ENCODE data around the gene SRD5A2.

The SRD5A2 gene

DNA sequence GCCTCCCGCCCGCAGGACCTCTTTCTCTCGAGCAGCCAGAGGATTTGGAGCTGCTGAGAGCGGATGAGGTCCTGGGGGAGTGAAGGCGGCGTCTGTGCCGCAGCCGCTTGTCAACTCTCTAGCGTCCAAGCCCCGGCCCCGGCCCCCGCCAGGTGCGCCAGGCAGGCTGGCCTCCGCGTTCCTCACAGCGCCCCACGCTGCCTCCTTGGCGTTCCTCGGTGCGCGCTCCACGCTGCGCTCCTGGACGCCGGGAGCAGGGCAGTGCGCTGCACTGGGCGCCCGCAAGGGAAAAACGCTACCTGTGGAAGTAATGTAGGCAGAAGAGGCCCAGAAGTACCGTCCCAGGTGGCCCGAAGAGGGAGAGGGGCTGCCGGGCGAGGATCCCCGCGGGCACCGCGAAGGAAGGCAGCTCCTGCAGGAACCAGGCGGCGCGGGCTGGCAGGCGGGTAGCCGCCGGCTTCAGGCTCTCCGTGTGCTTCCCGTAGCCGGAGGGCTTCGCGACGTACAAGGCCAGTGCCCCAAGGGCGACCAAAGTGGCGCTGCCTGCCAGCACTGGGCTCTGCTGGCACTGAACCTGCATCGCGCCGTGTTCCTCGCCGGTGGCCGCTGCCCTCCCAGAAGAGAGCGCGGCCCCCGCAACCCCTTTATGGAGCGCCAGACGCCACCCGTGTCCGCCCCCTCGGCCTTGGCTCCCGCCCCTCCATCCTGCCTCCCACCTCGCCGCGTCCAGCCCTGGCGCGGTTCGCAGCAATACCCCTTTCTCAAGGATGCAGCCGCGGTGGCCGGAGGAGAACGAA lies at the start of gene SRD5A2:
TSS of gene SRD5A2 (minus strand) at position 618 of the 797 bp plus-strand sequence. CDS start at position 580, 38 bp downstream.
- no peak for DNase-seq

DNA sequence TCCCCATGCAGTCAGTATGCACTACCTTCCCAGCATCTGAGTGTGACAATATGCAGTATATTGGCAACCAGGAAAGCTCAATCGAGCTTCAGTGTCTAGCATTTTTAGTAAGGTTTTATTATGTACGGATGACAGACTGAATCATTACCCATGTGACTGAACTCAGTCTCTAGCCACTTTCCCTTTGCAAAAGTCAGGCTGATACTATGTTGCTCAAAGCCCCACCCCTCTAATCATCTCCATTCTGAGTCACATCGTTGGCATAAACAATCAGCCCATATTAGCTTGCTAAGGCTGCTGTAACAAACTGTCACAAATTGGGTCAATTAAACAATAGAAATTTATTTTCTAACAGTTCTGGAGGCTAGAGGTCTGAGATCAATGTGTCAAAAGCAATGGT lies 25.8 kb upstream of the SRD5A2 start:
- no peak for DNase-seq

GRCh38 chr2:31598694-31599093 lies 18.0 kb upstream of the SRD5A2 start:
- no peak for DNase-seq

DNA sequence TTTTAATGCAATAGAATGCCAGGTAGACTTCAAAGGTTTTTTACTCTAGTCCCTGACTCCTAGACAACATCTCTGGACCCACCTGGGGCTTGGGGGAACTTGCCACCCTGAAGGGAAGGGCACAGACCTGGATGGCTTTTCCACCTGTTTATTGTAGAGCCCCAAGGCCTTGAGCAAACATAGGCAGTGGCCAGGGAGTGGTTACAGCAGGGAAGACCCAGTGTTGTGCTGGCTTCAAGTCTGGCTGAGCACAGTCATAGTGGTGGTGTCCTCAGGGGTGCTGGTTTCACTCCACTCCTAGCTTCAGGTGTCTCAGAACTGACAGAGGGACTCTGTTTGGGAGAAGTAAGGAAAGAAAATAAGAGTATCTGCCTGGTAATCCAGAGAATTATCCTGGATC lies 5.5 kb upstream of the SRD5A2 start:
- DNase-seq: no peak

DNA sequence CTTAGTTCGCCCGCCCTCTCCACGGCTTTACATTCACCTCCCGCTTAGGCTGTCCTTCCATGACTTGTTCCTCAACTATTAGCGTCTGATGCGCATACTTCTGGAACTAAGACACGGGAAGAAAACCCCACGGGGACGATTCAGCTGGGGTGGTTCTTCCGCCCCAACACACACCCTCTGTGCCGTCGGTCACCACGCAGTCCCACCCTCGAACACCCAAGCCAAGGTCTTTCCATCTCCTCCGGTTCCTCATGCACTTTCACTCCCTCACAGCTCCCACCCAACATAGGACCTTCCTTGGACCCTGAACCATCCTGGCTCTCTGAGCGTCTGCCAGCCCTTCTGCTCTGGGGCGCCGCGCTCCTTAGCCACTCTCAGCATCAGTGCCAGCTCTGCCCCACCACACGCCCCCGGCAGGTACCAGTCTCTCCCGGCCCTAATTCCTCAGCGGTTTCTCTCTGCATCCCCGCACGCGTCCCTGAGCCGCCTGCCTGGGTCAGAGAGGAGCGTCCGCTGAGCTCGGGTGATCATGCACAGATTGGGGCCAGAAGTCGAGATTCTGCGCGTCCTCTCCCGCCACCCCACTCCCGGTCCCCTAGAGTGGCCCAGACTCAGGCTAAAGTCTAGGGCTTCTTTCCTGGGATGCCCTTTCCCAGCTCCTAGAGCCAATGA lies 522 bp upstream of the SRD5A2 start:
- no peak for DNase-seq

DNA sequence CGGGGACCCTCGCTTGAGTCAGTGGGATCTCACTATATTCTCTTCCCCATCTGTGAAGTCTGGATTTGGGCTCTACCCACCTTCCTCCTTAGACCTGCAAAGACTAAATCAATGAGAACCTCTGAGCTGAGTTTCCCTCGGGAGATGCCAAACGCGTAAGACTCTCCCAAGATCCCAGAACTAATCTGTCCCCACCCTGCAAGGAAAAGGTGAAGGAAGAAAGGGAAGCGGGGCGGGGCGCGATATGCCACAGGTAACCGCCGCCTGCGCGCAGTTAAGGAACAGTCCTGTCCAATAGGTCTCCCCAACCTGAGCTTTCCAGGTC lies 780 bp downstream of the SRD5A2 start:
- DNase-seq: no peak

GRCh38 chr2:31578316-31578715 lies 2.4 kb downstream of the SRD5A2 start:
- no peak for DNase-seq

DNA sequence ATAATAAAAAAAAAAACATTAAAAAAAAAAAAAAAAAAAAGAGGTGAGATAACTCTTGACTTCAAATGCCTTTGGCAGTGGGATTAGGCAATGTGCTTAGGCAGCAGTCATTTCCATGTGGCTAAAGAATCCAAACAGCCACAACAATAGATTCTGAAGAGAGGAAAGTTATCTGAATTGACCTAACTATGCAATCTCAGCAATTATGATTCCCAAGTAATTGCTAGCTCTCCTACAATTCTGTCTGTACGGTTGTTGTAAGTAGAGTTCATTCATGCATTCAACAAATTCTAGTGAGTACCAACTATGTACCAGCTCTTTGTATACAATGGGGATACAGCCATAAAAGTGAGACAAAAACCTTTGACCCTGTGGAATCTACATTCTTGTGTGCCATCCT lies 3.6 kb downstream of the SRD5A2 start:
- DNase-seq: no peak

GRCh38 chr2:31568585-31569201 lies 12.0 kb downstream of the SRD5A2 start:
- DNase-seq: no peak

GRCh38 chr2:31567679-31568078 lies 13.1 kb downstream of the SRD5A2 start:
- DNase-seq: no peak

GRCh38 chr2:31563273-31563839 lies 17.4 kb downstream of the SRD5A2 start:
- DNase-seq: no peak

GRCh38 chr2:31561823-31562222 lies 18.9 kb downstream of the SRD5A2 start:
- DNase-seq: no peak

DNA sequence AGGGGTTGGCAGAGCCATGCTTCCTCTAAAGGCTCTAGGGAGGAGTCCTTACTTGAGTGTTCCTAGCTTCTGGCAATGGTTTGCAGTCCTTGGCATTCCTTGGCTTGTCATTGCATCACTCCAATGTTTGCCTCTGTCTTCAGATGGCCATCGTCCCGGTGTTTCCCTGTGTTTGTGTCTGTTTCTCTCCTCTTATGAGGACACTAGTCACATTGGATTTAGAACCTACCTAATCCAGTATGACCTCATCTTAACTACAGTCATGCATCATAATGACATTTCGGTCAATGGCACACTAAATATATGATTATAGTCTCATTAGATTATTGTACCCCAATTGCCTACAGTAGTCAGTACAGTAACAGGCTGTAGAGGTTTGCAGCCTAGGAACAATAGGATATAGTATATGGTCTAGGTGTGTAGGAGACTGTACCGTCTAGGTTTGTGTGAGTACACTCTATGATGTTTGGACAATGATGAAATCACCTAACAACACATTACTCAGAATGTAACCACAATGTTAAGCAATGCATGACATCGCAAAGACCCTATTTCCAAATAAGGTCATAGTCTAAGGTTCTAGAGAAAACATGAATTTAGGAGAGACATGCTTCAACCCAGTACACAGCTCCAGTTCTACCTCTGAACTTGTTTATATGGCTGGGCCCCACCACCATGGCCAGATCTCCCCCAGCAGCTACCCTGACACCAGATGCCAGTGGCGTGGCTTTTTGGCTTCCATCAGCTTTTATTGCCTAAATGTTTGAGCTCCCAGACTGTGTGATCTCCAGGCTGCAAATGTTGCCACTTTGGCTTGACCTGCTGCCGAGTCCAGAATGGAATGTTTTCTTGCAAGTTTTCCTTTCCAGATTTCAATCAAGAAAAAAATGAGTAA lies 22.1 kb downstream of the SRD5A2 start:
- no peak for DNase-seq

DNA sequence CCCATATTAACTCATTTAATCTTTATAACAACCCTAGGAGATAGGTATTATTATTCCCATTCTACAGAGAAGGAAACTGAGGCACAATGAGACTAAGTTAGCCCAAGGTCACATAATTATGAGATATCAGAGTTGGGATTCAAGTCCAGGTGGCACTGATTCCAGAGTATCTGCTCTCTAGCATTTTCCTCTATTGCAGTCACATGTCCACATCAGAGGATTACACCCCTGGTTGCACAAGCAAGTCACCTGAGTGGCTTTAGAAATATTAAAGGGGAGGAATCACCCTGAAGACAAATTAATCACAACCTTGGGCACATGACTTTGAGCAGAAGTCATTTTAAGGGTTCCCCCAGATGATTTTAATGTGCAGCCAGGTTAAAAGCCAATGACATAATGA lies 23.8 kb downstream of the SRD5A2 start:
- DNase-seq: no peak

DNA sequence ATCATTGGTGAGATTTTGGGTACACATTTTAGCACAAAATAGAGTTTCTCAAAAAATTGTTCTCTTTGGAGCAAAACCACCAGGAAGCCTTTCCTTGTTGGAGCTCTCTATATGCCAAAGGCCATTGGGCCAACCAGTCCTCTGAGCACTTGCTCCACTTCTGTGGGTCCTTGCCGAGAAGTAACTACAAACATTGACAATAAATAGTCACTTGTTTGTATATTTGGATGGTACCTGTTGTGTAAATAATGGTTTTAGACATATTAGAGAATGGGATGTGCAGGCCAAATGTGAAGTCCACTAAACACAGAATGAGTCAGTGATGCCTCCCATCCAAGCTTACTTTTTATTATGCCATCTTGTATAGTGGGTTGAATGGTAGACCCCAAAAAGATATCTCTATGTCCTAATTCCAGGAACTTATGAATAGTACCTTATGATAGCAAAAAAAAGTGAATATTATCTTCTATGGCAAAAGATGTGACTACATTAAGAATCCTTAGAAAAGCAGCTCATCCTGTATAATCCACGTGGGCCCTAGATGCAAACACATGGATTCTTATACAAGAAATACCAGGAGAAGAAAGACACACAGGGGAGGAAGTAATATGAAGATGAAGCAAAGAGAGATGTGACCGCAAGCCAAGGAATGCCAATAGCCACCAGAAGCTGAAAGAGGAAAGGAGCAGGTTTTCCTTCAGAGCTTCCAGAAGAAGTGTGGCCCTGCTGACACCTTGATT lies 24.6 kb downstream of the SRD5A2 start:
- DNase-seq: no peak

DNA sequence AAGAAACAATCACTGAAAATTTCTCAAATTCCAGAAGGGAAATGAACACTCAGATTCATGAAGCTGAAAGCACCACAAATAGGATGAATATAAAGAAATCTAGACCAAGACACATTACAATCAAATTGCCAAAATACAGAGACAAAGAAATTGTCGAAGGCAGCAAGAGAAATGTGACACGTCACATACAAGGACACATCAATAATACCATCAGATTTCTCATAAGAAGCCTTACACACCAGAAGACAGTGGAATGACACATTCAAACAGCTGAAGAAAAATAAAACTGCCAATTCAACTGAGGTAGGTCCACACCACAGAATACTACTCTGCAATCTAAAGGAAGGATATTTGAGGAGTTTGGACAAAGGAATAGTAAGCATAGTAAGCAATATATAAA lies 27.4 kb downstream of the SRD5A2 start:
- no peak for DNase-seq

DNA sequence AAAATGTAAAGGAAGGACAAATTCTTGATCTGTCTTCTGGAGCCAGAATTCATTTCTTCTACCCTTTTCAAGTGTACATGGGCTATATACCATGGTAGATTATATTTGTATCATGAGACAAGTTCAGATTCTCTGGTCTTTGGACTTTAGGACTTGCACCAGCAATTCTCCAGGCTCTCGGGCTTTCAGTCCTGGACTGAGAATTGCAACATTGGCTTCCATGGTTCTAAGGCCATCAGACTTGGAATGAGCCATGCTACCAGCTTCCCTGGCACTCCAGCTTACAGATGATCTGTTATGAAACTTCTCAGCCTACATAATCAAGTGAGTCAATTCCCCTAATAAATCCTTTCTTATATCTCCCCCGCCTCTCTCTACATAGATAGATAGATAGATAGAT lies 33.3 kb downstream of the SRD5A2 start:
- DNase-seq: no peak

- DNase-seq: no peak
These were observed 38.9 kb downstream of the SRD5A2 start for GRCh38 chr2:31541853-31542252.

DNA sequence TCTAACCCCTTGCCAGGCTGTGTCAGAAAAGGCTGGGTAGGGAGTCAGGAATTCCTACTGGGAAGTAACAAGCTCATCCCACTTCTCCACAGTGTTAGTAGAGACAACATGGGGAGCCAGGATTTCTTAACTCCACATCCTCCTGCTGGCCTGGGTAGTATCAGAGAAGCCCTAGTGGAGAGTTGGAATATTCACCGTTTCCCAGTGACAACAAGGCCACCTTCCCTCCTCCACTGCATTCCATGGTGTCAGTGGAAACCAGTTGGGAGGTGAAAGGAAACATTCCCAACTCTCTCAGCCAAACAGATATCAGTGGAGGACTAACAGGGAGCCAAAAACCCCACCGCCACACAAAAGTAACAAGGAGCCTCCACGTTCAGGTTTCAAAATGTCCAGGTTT lies 41.2 kb downstream of the SRD5A2 start:
- DNase-seq: no peak

DNA sequence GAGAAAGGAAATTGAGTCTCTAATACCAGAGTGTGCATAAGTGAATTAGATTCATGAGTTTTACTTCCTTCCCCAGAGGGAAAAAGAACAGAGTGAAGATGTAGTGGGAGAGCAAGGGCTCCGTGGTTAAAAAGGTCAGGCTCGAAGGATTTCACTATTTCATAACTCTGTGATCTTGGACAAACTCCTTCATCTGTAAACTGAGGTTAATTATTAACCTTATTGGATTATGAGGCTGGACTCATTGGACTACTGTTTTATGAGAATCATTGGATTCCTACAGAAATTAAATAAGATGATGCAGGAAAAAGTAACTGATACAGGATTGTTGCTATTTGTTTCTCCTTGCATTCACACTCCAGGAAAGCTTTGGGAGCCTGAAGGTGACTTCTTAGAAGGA lies 45.0 kb downstream of the SRD5A2 start:
- no peak for DNase-seq

- no peak for DNase-seq
These were observed 46.1 kb downstream of the SRD5A2 start for GRCh38 chr2:31534636-31535035.

GRCh38 chr2:31533036-31533435 lies 47.7 kb downstream of the SRD5A2 start:
- DNase-seq: no peak
